Hippocampal formation (tissue), 2 donors: Measurements from ENCODE around the gene VAMP4.
"Not testable (repeated sequence)": the region's sequence is repeated elsewhere in the genome, so short reads cannot be mapped to it uniquely, and the experiment has no call there.

ENCODE experiments used
- DNase-seq, 2 donors: peaks; one replicate each; lab custom pipeline; 2025; lab: John Stamatoyannopoulos, UW

Gene VAMP4

DNA sequence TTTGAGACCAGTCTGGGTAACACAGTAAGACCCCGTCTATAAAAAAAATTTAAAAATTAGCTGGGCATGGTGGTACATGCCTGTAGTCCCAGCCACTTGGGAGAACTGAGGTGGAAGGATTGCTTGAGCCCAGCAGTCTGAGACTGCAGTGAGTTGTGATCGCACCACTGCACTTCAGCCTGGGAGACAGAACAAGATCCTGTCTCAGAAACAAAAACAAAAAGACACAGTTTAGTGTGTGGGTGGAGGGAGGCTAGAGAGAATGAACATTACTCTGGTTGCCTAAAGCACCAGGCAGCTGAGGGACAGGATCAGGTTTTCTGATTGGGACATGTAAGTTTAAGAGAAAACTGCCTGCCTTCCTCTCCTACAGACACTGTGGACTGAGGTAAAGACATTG lies 42.3 kb downstream of the VAMP4 start:
- no peak for DNase-seq

DNA sequence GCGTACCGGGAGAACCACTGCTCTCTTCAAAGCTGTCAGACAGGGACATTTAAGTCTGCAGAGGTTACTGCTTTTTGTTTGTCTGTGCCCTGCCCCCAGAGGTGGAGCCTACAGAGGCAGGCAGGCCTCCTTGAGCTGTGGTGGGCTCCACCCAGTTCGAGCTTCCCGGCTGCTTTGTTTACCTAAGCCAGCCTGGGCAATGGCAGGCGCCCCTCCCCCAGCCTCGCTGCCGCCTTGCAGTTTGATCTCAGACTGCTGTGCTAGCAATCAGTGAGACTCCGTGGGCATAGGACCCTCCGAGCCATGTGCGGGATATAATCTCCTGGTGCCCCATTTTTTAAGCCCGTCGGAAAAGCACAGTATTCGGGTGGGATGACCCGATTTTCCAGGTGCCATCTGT lies 46.1 kb downstream of the VAMP4 start:
- not testable (repeated sequence) for DNase-seq

DNA sequence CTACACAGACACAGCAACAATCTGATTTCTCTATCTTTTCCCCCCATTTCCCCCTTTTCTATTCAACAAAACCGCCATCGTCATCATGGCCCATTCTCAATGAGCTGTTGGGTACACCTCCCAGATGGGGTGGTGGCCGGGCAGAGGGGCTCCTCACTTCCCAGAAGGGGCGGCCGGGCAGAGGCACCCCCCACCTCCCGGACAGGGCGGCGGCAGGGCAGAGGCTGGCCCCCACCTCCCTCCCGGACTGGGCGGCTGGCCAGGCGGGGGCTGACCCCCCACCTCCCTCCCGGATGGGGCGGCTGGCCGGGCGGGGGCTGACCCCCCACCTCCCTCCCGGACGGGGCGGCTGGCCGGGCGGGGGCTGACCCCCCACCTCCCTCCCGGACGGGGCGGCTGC lies 48.3 kb downstream of the VAMP4 start:
- DNase-seq, result not testable (repeated sequence)

DNA sequence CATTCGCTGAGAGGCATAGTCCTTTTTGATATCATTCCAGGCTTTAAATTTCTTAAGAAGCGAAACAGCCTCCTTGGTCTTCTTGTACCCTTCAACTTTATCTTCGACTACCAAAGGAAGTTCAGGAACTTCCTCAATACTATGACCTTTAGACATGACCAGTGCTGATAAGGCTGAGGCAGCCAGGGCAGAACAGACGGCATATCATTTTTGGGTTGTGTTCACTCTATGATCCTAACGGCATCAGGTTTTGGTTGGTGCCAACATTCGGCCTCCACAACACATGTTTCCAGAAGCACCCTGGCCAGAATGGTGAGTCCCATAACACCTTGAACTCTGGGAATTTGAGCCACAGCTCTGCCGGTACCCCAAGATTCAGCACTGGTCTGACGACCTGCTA lies 58.0 kb downstream of the VAMP4 start:
- no peak for DNase-seq

DNA sequence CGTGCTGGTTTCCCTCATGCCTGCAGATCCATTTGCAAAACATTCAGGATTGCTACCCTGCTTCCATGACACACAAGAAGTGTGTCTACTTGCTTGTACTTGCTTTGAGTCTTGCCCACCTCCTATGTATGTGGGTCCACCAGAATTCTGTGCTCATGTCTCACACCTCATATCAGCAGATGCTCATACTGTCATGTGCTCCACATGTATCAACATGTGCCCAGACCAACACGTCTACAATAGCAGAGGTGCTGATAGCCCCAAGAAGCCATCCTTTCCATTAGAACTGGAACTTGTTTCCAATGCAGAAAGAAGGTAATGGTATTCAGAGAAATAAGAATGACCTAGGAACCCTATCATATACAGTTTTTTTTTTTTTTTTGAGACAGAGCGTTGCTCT lies 61.5 kb downstream of the VAMP4 start:
- DNase-seq, result no peak

DNA sequence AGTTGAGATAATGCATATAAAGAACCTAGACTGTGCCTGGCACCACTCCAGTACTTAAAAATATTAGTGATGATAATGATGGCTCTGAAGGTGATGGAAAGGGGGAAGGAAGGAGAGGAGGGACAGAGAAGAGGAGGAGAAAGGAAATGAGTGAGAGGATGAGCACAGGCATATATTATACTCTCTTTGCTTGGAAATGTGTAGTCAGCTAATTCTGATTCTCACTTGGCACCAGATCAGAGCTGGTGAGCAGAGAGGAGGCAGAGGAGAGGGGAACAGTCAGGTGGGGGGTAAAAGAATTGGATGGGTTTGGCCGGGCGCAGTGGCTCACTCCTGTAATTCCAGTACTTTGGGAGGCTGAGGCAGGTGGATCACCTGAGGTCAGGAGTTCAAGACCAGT lies 65.0 kb downstream of the VAMP4 start:
- DNase-seq, result no peak

DNA sequence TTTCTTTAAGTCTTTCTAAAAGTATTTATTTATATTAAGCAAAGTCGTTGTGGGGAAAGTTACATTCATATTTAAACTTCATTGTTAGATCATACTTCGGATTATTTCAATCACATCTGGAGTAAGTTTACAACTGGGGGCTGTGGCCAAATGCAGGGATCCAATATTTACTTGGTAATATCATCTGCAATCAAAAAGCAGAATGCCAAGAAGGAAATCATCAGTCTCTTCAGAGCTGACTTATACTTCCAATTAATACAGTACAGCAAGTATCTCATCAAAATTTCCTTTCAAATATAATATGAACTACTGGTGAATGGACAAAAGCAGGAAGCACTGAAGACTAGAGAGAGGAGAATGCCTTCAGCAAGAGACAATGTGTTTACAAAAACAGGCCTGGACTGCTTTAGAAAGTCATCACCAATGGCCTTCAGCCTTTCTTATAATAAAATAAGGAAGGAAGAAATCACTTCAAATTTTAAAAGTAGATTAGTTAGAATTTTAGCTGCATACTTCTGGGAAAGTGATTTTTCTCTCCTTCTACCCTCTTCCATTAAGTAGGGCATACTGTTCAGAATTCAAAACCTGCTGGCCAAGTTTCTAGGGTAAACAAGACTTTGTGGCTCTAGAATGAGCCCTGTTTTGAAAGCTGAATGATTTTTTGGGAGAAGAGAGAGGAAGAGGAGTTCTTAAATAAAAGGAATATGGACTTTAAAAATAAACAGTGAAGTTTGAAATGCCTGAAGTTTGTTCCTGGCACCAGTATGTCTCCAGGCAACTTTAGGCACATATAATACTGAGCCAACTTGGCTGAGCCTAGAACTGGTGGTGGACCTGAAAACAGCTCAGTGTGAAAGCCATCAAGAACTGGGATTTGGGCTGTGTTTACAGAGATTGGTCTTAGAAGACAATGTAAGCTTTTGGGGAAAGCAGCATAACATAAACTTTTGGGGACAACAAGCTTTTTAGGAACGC lies 67.1 kb downstream of the VAMP4 start:
- no peak for DNase-seq

DNA sequence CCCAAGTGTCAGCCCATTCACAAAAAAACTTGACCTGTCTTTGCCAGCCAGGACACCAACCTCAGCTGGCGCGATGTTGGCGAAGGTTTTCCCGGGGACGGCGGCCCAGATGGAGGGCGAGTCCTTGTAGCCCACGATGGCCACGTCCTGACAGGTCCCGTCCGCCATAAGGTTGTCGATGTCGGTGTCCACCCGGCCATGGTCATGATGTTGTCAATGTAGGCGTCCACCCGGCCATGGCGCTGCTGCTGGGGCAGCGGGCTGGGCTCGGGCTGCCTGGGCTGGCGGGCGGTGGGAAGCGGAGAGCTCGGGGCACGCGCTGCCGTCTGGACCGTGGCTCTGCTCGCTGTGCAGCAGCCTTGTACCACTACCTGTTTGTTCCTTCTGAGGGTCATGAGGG lies 71.1 kb downstream of the VAMP4 start:
- DNase-seq, result no peak

DNA sequence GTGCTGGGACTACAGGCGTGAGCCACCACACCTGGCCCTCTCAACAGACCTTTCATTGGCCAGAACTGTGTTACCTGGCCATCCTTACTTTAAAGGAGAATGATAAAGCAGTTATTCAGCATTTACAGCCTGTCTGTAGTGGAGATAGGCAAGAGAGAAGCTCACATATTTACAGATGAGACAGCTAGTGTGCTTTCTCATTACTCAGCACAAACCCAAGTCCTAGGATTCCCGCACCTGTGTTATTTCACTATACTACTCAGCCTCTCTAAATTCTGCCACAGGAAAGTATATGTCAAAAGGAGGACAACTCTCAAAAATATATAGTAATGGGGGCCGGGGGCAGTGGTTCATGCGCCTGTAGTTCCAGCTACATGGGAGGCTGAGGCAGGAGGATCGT lies 73.5 kb downstream of the VAMP4 start:
- no peak for DNase-seq

DNA sequence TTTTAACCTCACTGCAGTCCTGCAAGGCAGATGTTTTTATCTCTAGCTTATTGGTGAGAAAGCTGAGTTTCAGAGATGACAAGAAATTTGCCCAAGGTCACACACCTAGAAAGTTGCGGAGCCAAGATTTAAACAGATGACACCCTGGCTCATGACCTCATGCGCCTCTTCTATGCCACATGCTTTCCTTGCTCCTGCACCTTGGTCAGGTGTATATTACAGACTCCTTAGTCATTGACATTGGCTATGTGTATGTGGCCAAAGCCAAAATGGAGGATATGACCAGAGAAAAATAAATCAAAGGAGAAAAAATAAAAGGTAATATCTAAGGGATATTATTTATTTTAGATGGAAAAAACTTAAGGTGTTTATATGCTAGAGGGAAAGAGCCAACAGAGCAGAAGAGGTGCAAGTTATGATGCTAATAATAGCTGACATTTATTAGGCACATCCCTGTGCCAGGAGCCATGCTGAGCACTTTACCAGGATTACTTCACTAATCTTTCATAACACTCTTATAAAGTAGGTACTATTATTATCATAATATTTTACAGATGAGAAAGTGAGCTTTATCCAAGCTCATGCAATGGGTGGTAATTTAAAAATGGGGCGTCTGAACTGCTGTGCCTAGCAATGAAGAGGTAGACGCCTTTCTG lies 75.6 kb downstream of the VAMP4 start:
- DNase-seq, result no peak

DNA sequence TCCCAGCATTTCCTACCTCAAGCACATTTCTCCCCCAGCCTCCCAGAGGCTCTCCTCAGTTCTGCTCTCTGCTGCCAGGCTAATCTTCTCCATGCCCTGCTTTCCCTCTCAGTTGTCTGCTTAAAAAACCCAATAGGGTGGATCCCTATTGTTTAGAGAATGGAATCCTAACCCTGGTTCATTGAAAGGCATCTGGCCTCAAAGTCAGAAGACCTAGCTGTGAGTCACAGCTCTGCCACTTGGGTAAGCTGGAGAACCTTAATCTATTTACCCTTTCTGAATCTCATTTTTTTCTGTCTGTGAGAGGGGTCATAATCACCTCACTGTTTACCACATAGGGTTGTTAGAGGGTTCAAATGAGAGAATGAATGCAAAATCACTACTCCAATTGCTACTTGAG lies 76.9 kb downstream of the VAMP4 start:
- no peak for DNase-seq

DNA sequence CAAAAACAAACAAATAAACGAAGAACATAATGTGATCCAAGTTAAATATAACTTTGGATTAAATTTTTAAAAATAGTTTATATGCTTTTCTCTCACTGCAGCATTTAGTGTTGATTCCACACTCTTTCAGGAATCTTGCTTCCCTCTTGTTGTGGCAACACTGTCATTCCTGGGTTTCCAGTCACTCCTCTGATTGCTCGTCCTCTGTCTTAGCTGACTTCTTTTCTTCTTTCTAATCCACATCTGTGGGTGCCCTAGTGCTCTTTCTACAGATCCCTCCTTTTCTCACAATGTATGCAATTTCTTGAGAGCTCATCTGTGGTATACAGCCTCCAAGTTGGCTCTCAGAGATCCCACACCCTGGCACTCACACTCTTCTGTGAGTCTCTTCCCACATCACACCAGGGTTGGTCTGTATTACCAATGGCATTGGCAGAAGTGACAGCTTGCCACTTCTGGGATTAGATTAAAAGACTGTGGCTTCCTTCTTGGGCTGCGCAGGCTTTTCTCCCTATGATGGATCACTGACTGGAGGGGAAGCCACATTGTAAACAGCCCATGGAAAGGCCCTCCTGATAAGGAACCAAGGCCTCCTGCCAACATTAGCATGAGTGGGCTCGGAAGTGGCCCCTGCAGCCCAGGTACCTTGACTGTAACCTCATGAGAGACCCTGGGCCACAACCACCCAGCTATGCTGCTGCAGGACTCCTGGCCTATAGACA lies 77.8 kb downstream of the VAMP4 start:
- no peak for DNase-seq

DNA sequence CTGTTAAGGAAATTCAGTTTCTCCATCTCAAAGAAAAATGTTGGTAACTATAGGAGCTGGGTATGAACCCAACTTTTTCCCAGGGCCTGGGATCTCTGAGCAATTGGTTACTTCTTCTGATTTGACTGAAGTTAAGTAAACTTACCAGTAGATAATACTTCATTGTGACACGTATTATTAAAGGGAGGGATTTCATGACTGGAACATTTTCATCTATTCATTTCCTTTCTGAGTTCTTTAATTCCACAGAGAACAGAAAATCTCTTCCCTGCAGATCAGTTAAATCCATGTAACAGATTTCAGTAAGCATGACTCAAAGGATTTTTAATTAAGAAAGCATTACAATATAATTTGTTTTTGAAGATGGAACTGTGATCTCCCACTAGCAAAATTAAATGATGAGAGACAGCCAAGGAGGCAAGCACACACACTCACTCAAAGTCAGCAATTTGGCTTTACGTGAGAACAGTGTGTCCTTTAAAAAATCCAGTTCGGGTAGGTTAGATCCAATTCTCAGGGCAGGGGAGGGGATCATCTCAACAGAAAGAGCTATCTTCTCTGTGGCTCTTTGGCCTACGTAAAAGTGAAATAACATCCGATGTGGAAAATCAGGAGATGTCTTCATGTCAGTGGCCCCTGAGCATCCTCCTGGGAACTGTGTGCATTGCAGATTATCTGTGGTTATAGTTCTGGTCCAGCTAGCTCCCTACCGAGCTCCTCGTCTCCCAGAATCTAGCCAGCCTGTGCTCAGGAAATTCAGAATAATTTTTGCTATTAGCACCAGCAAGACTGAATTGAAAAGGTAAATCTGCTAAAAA lies 78.6 kb downstream of the VAMP4 start:
- no peak for DNase-seq

DNA sequence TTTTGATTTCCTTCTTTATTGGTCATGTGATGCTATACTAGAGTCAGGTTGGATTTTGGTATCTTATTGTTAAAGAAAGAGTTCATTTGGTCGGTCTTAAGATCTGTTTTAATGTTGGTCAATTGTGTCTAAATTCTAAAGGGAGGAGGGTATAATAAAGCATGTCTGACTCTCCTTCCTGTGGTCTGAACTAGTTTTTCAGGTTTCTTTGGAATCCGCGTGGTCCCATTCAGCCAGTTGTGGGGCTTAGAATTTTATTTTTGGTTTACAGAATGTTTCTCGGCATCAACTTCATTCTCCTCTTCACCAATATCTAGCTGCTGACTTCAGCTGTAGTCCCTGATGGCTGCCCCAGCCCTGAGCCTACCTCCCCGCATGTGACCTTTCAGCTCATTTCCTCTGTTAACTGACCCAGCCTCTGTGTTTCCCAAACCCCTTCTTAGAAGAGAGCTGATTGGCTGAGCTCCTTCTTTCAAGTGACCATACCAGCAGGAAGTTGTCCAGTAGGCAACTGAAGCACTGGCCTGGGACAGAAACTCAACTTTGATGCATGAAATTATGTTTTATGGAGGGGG lies 80.7 kb downstream of the VAMP4 start:
- DNase-seq, result no peak

DNA sequence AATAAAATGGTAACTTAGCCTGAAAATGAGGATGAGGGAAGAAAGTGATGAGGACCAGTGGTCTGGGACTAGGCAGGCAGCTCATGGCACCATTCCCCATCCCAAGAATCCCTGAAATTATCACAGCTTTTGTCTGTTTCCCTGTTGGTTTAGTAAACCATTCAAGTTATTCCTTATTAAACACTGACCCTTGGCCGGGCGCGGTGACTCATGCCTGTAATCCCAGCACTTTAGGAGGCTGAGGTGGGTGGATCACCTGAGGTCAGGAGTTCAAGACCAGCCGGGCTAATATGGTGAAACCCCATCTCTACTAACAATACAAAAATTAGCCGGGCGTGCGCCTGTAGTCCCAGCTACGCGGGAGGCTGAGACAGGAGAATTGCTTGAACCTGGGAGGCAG lies 85.7 kb downstream of the VAMP4 start:
- not testable (repeated sequence) for DNase-seq

DNA sequence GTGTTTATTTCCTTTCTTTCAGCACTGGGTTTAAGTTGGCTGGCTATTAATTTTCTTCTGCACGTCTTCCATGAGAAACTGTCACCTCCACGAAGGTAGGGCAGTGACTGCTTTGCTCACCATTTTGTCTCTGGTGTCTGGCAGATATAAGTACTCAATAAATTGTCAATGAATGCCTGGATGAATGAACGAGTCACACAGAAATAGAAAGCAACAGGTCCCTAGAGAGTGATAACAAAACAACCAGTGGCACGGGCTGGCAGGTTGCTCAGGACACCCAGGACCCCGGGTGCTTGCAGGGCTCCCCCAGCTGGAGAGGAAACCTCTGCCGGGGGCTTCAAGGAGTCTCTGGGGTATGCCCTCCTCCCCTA lies 86.1 kb downstream of the VAMP4 start:
- no peak for DNase-seq

DNA sequence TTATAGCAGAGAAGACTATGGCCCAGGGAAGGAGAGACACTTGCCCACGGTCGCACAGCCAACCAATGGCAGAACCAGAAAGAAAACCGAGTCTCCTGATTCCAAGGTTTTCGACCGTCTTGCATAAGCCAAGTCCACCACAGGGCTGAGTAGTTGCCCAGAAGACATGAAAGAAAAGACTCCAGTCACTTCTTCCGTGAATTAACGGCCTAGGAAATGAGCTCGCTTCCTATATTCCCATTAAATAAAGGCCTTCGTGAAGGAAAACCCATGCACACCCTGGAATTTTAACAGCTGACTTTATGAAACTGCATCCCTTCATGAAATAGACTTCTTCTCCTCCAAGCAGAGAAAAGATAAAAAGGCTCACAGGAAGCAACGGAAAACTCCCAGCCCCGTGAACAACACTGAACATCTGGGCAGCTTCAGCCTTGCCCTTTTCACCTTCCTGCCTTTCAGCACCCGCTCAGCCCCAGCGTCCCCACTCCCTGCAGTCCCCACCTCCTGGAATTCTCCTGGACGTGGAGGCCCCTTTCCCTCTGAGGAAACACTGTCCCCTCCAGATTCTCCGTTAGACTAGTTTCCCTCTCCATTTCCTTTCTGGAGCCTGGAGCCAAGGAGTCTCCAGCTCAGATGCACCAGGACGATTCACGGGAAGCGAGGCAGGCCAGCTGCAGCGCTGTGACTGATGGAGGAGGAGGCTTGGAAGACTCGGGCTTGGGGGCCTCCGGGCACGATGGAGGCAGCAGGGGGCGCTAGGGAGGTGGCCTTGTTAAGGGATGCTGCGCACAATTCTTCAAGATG lies 86.7 kb downstream of the VAMP4 start:
- DNase-seq, result peak in 1 of 2 donors; percentile 18

DNA sequence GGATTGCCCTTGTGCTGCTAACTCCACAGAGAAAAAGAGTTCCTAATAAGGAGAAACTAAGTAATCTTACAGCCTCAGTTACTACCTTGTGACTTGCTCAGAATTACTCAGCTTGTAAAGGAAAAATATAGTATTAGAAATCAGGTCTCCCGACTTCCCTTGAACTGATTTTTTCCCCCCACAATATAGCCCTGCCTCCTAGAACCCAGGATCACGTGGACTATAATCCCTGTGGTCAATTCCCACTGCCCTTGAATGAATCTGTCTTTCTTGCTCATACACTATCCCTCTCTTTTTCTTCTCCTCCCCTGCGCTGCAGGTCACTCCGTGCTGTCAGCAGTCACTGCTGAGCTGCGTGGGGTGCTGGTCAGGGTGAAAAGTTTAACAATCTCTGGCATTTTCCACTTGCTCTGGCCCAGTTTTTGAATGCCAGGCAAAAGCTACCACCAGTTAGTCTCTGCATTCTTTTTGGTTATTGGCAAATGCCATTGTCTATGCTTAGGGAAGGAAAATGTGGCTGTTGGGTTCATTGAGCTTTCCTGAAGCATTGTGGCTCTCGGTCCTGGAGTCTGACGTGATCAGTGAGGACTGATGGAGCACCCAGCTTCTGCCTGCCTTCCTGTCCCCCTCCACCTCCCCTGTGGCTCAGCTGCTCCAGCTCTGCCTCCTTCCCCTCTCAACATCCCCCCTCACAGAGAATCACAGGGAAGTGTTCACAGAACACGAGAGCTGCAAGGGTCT lies 87.5 kb downstream of the VAMP4 start:
- DNase-seq, result no peak

DNA sequence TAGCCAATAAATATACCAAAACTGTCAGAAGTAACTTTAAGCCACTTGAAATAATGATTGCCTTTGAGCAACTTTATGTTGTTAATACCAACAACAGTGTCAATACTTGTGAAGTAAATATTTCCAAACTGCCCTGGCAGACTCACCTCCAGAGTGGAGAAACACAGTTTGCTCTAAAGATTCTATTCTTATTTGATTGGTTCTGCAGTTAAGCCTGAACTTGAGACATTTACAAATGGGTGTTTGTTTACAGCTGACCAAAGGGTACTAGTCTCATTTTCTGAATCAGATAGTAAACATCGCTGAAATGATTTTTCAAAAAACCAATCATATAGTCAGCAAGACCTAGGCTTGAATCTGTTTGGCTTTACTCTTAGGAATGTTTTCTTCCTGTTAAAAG lies 88.1 kb downstream of the VAMP4 start:
- no peak for DNase-seq

DNA sequence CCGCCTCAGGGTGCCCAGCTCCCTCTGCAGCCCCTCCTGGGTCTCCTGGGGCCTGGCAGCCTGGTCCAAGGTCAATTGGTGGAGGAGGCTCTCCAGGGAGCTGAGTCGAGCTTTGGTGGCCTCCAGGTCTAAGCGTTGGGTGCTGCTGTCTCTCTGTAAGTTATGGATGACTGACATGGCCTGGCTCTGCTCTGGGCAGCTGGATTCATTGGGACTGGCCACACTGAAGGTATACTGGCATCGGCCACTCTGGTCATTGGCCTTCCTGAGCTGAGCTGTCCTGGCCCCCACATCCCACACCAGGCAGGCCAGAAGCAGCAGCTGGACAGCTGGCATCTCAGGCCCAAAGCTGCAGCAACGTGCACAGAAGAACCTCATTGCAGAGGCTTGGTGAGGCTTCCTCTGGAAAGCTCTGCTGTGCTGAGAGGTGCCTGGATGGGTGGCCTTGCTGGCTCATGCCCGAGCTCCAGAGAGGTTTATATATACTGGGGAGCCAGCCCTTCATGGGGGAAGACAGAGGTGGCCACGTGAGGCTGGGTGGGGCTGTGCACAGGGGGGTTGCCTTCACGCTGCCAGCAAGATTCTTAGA lies 89.5 kb downstream of the VAMP4 start, which contains the start of gene MYOC:
MYOC (minus strand) TSS at position 455 of the 589 bp plus-strand sequence; CDS start at position 378, 77 bp downstream.
- no peak for DNase-seq
